Ovary (tissue), 9 donors: ENCODE data around the gene POLR1B. TPM values are rescaled to one million over a fixed set of nuclear protein-coding genes. Genes with fewer than 3 reads are reported as not detected.

ENCODE experiments used
- DNase-seq, 5 donors: peaks; one replicate each; pipeline ENCODE4 v3.0.0-alpha.2; 2019 to 2020
- H3K27ac ChIP-seq, 2 donors: fragments of 200-600 bp; one replicate each; pipeline versions ENCODE4 v1.5.1 to v1.8.0; 2019 to 2022
- H3K27me3 ChIP-seq: fragments of 200-600 bp; one replicate; pipeline ENCODE4 v1.8.0; 2022
- H3K36me3 ChIP-seq: fragments of 200-600 bp; sonication (generic); one replicate; pipeline ENCODE4 v1.5.1; 2019
- H3K4me1 ChIP-seq: one replicate; pipeline ENCODE4 v1.8.1; 2013; ENCODE audit warnings: mild to moderate bottlenecking, moderate library complexity; ENCODE audit not compliant: insufficient read depth
- H3K4me3 ChIP-seq: fragments of 200-600 bp; sonication (generic); one replicate; pipeline ENCODE4 v1.5.1; 2017
- H3K9me3 ChIP-seq, 2 donors: fragments of 200-600 bp in 1 of 2; sonication (generic) in 1 of 2; one replicate each; pipeline versions ENCODE4 v1.5.1 to v1.8.1; 2013 to 2019; ENCODE audit warnings: mild to moderate bottlenecking in 1 of 2, moderate library complexity in 1 of 2
- EP300 ChIP-seq: sonication (generic); formaldehyde crosslinking; IDR thresholded peaks from one replicate; pipeline ENCODE4 v1.6.1; 2017; ENCODE audit warnings: antibody characterized with exemption
- POLR2A ChIP-seq: fragments of 450-650 bp; IDR thresholded peaks from one replicate; pipeline ENCODE4 v1.6.1; 2017; ENCODE audit warnings: antibody characterized with exemption, mild to moderate bottlenecking, moderate library complexity
- WGBS, 3 donors: extraction: QIAGEN DNeasy Blood & Tissue Kit in 1 of 3; methylation state at CpG; one replicate each; pipeline versions ENCODE4 v1.1.5 to v1.1.7; 2013 to 2017; 5-methylcytosine and 5-hydroxymethylcytosine counted together
- intact Hi-C, 4 donors: fragments of 100-400 bp; cut with DNase I; formaldehyde crosslinking; loops; one replicate each; pipeline versions ENCODE4 v1.11.0 to v1.15.1; 2022 to 2023
- polyA plus RNA-seq, 2 donors: library from polyadenylated mRNA; stranded (reverse); fragments of 200-250 nt in 1 of 2; fragments of 350-450 nt in 1 of 2; fragmentation: Illumina TruSeq in 1 of 2; extraction: RNeasy Lipid Tissue Mini Kit (QIAGEN cat#74804) in 1 of 2; gene quantifications; one replicate each; pipeline ENCODE4 v1.2.3, GENCODE V29; 2013 to 2014
- total RNA-seq, 7 donors: library from RNA; depleted of rRNA in 2 of 7; stranded (reverse); fragments of >200 nt in 2 of 7; fragmentation: NEBNext Ultra II Directional in 3 of 7; extraction: Animal tissue kit (Norgen Biotek cat#: 25700) in 3 of 7; gene quantifications; one replicate each; pipeline versions ENCODE4 v1.1.0 to v1.2.4, GENCODE V29; 2016 to 2023
- TF ChIP-seq, protein P1 (sequence below), 3 donors: fragments of 450-650 bp in 2 of 3; fragments of 200-600 bp in 1 of 3; IDR thresholded peaks; one replicate each; pipeline versions ENCODE4 v1.5.1 to v1.8.0; 2016 to 2022; ENCODE audit warnings: antibody characterized with exemption in 3 of 3, mild to moderate bottlenecking in 1 of 3
- donor health status: DM: no; HTN: no; CAD: no; lungs with moderate emphysema.
- donor health status: DM: no; HTN: no; CAD: no.
- donor health status: Bipolar disorder and iron deficiency.
- donor health status: DM: yes; HTN: yes; CAD: no.
- donor health status: DM: no; HTN: no; CAD: no.
- donor health status: DM: yes; HTN: yes; CAD: no.

Gene POLR1B
- total and polyA plus RNA-seq, 9 donors = 5.6 to 29.9 (median 18.9) TPM

DNA sequence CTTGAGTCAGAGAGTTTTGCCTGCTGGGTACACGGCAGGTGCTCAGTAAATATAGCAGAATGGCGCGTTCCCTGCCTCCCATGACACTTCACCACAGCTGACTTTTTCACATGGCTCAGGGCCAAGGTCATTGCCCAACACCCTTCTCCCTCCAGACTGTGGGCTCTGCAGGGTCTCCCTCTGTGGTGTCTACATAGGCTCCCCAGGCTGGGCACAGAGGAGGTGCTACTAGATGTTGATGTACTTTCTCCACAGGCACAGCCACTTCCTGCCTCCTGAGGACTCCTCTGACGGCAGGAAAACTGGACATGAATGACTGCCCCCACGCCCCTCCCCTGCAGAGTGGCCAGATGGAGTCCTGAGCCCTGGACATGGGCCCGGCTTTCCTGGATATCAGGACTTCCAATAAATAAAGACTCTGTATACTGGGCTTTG lies 46.4 kb downstream of the POLR1B start:
- Histone ChIP-seq H3K9me3 (no peaks in the 10 kb centered on the region), H3K36me3 (no peaks in the 10 kb centered on the region), H3K4me3 (no peak overlapping the region), H3K4me1 (peaks cover 3% of the 10 kb centered on the region), H3K27me3 (no peaks in the 10 kb centered on the region), H3K27ac (no peak overlapping the region)
- TF ChIP-seq, protein P1, sequence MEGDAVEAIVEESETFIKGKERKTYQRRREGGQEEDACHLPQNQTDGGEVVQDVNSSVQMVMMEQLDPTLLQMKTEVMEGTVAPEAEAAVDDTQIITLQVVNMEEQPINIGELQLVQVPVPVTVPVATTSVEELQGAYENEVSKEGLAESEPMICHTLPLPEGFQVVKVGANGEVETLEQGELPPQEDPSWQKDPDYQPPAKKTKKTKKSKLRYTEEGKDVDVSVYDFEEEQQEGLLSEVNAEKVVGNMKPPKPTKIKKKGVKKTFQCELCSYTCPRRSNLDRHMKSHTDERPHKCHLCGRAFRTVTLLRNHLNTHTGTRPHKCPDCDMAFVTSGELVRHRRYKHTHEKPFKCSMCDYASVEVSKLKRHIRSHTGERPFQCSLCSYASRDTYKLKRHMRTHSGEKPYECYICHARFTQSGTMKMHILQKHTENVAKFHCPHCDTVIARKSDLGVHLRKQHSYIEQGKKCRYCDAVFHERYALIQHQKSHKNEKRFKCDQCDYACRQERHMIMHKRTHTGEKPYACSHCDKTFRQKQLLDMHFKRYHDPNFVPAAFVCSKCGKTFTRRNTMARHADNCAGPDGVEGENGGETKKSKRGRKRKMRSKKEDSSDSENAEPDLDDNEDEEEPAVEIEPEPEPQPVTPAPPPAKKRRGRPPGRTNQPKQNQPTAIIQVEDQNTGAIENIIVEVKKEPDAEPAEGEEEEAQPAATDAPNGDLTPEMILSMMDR (IDR thresholded peaks at IDR 0.05) = no peak
- TF ChIP-seq EP300 (no peak), POLR2A (no peak)
- WGBS, 3 donors = 69 to 77% (median 75%) methylated on average over 6 of the region's 6 CpGs
- intact Hi-C loops = no loop called here
- DNase-seq = no peak

DNA sequence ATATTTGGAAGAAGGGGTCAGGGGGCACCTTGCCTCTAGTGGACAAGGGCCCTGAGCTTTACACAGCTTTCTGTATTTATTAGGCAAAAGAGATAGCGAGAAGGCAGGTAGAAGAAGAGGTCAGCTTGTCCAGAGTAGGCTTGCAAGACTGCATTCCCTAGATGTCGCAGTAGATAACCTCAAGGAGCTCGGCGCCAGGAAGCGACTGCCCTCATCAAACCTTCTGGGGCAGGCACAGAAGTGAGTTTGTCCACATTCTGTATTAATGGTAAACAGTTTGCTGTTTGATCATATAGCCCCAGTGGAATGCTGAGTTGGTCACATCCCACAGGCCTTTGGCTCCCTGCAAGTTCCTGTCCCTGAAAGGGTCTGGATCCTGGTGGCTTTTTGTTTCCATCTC lies 49.1 kb downstream of the POLR1B start:
- Histone ChIP-seq H3K9me3 (no peaks in the 10 kb centered on the region), H3K36me3 (no peaks in the 10 kb centered on the region), H3K4me1 (no peaks in the 10 kb centered on the region), H3K4me3 (no peak overlapping the region), H3K27me3 (no peaks in the 10 kb centered on the region), H3K27ac (no peak overlapping the region)
- intact Hi-C loops = no loop called here
- 81 to 85% (median 81%) methylated on average over 5 of the region's 5 CpGs for WGBS, 3 donors
- no peak for TF ChIP-seq EP300
- no peak for TF ChIP-seq POLR2A
- TF ChIP-seq, protein P1 (IDR thresholded peaks at IDR 0.05) = no peak
- DNase-seq = no peak

DNA sequence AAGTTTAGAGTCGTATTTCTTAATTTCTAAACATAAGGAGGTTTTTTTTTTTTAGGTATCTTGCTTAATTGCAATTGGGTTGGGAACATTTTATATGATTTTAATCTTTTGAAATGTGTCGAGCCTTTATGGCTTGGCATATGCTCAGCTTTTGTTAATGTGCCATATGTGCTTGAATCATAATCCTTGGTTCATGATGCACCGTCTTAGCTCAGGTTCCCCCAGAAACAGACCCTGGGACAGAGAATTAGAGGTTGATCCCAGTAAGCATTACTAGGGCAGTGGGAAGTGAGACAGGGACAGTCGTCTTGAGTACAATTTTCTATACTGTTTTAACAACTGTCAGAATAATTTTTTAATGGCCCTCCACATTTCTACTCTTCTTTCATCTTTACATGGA lies 51.5 kb downstream of the POLR1B start:
- intact Hi-C loops = no loop called here
- 74 to 84% (median 83%) methylated on average over 4 of the region's 4 CpGs for WGBS, 3 donors
- no peaks in the 10 kb centered on the region for H3K27me3 ChIP-seq
- no peak overlapping the region for H3K4me3 ChIP-seq
- H3K9me3 ChIP-seq = no peaks in the 10 kb centered on the region
- H3K36me3 ChIP-seq = no peaks in the 10 kb centered on the region
- H3K27ac ChIP-seq = no peak overlapping the region
- TF ChIP-seq POLR2A = no peak
- TF ChIP-seq EP300 = no peak
- TF ChIP-seq, protein P1 (IDR thresholded peaks at IDR 0.05) = no peak
- DNase-seq = no peak
- no peaks in the 10 kb centered on the region for H3K4me1 ChIP-seq

DNA sequence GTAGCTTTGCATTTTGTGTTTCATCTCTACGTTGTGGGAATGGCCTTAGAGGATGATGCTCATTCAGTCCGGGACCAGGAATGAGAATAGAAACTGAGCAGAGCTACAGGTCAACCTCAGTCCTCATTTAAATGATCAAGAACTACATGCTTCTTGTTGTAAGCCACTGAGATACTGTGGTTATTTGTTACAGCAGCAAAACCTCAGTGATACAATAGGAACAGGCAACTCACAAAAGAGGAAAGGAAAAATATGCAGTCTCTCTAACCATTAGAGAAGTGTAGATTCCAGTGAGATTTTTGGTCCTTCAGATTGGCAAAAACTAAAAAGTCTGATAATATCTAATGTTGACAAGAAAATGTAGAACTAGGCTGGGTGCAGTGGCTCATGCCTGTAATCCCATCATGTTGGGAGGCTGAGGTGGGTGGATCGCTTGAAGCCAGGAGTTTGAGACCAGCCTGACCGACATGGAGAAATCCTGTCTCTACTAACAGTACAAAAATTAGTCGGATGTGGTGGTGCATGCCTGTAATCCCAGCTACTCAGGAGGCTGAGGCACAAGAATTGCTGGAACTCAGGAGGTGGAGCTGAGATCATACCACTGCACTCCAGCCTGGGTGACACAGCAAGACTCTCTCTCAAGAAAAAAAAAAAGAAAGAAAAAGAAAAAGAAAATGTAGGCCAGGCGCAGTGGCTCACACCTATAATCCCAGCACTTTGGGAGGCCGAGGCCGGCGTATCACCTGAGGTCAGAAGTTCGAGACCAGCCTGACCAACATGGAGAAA lies 55.5 kb downstream of the POLR1B start:
- DNase-seq = no peak
- H3K27me3 ChIP-seq = no peaks in the 10 kb centered on the region

More for the DNA sequence above, 55.5 kb downstream of the POLR1B start:
- TF ChIP-seq POLR2A (no peak), EP300 (no peak)
- TF ChIP-seq, protein P1 (IDR thresholded peaks at IDR 0.05) = no peak
- H3K36me3 ChIP-seq = no peaks in the 10 kb centered on the region
- no peak overlapping the region for H3K4me3 ChIP-seq
- H3K4me1 ChIP-seq = peaks cover 1% of the 10 kb centered on the region
- WGBS, 3 donors = 91 to 96% (median 93%) methylated on average over 10 of the region's 10 CpGs
- no peak overlapping the region for H3K27ac ChIP-seq
- intact Hi-C loops = no loop called here
- H3K9me3 ChIP-seq = no peaks in the 10 kb centered on the region
